Vagina (tissue), 2 donors: Measurements from ENCODE around the gene USP25. TPM values are rescaled to one million over a fixed set of nuclear protein-coding genes. Genes with fewer than 3 reads are reported as not detected.

Experiments used
- DNase-seq, 2 donors: peaks; one replicate each; pipeline ENCODE4 v3.0.0-alpha.2; 2017; ENCODE audit errors: extremely low spot score in 2 of 2
- H3K27ac ChIP-seq: fragments of 200-600 bp; sonication (generic); one replicate; pipeline ENCODE4 v1.5.1; 2019
- H3K27me3 ChIP-seq: fragments of 200-600 bp; sonication (generic); one replicate; pipeline ENCODE4 v1.5.1; 2019
- H3K36me3 ChIP-seq, 2 donors: fragments of 200-600 bp; sonication (generic); one replicate each; pipeline ENCODE4 v1.5.1; 2017 to 2019
- H3K4me1 ChIP-seq: fragments of 200-600 bp; sonication (generic); one replicate; pipeline ENCODE4 v1.5.1; 2019
- H3K4me3 ChIP-seq, 2 donors: fragments of 200-600 bp; sonication (generic); 1 replicate in 1 of 2; 2 replicates in 1 of 2; pipeline ENCODE4 v1.5.1; 2016 to 2019
- H3K9me3 ChIP-seq: fragments of 200-600 bp; sonication (generic); one replicate; pipeline ENCODE4 v1.5.1; 2019
- CTCF ChIP-seq, 3 experiments: fragments of 450-650 bp in 2 of 3; fragments of 200-600 bp in 1 of 3; sonication (generic) in 1 of 3; IDR thresholded peaks; one replicate each; pipeline ENCODE4 v1.5.1; 2017 to 2019; ENCODE audit warnings: antibody characterized with exemption in 3 of 3, mild to moderate bottlenecking in 2 of 3, moderate library complexity in 2 of 3
- POLR2A ChIP-seq, 2 donors: fragments of 450-650 bp; IDR thresholded peaks; one replicate each; pipeline ENCODE4 v1.6.1; 2017; ENCODE audit warnings: antibody characterized with exemption in 2 of 2, mild to moderate bottlenecking in 2 of 2, moderate library complexity in 2 of 2
- POLR2AphosphoS5 ChIP-seq, 2 donors: sonication (generic); formaldehyde crosslinking; IDR thresholded peaks; one replicate each; pipeline ENCODE4 v1.9.0; 2017; ENCODE audit warnings: antibody characterized with exemption in 2 of 2, mild to moderate bottlenecking in 2 of 2, low read depth in 1 of 2; ENCODE audit not compliant: insufficient read depth in 1 of 2
- intact Hi-C: fragments of 100-400 bp; cut with DNase I; formaldehyde crosslinking; loops from one replicate; pipeline ENCODE4 v1.15.1; 2023
- total RNA-seq: library from RNA; depleted of rRNA; stranded (reverse); fragments of >200 nt; gene quantifications from one replicate; pipeline ENCODE4 v1.2.3, GENCODE V29; 2016

The USP25 gene
- total RNA-seq, 1 donor from 2014 or later, result 39.0 TPM

- Histone ChIP-seq H3K9me3 (no peaks in the 10 kb centered on the region), H3K4me3 (no peak overlapping the region), H3K36me3 (no peaks in the 10 kb centered on the region), H3K4me1 (peaks cover 17% of the 10 kb centered on the region), H3K27me3 (no peaks in the 10 kb centered on the region), H3K27ac (peak overlapping the region; percentile 30)
- DNase-seq, result no peak
- TF ChIP-seq POLR2A (IDR thresholded peaks at IDR 0.05) (no peak), POLR2AphosphoS5 (IDR thresholded peaks at IDR 0.05; ENCODE audit: insufficient read depth in 1 of 2, low read depth in 1 of 2) (no peak), CTCF (IDR thresholded peaks at IDR 0.05) (no peak)
- intact Hi-C loops, result no loop called here
Measured at GRCh38 chr21:15928196-15928595, 198.4 kb downstream of the USP25 start.

- H3K9me3 ChIP-seq, result no peaks in the 10 kb centered on the region
- intact Hi-C loops, result no loop called here
- no peak for TF ChIP-seq CTCF (IDR thresholded peaks at IDR 0.05)
- TF ChIP-seq POLR2AphosphoS5 (IDR thresholded peaks at IDR 0.05; ENCODE audit: insufficient read depth in 1 of 2, low read depth in 1 of 2), result no peak
- no peak for TF ChIP-seq POLR2A (IDR thresholded peaks at IDR 0.05)
- DNase-seq, result no peak
- peak overlapping the region; percentile 30 for H3K27ac ChIP-seq
- no peaks in the 10 kb centered on the region for H3K27me3 ChIP-seq
- H3K4me3 ChIP-seq, result peak overlapping the region in 1 of 2 donors; percentile 9
- H3K4me1 ChIP-seq, result peaks cover 17% of the 10 kb centered on the region
- no peaks in the 10 kb centered on the region for H3K36me3 ChIP-seq
Measured at GRCh38 chr21:15928686-15929425, 199.1 kb downstream of the USP25 start.

GRCh38 chr21:15929536-15929935 lies 199.8 kb downstream of the USP25 start:
- H3K27me3 ChIP-seq, result no peaks in the 10 kb centered on the region
- TF ChIP-seq POLR2A (IDR thresholded peaks at IDR 0.05) (no peak), POLR2AphosphoS5 (IDR thresholded peaks at IDR 0.05; ENCODE audit: insufficient read depth in 1 of 2, low read depth in 1 of 2) (no peak), CTCF (IDR thresholded peaks at IDR 0.05) (no peak)
- no peaks in the 10 kb centered on the region for H3K9me3 ChIP-seq
- H3K4me3 ChIP-seq, result peak overlapping the region in 1 of 2 donors; percentile 9
- DNase-seq, result no peak
- no peaks in the 10 kb centered on the region for H3K36me3 ChIP-seq
- peak overlapping the region; percentile 30 for H3K27ac ChIP-seq
- peaks cover 17% of the 10 kb centered on the region for H3K4me1 ChIP-seq
- intact Hi-C loops, result no loop called here
